LNCaP clone FGC (cell line): Measurements from ENCODE around the gene APOE.

Experiments used
- DNase-seq: peaks from one replicate; pipeline ENCODE4 v3.0.0-alpha.2; 2011; ENCODE audit warnings: low read depth
- H3K4me3 ChIP-seq: 2 replicates; pipeline ENCODE4 v1.5.1; 2011; ENCODE audit warnings: mild to moderate bottlenecking, low read depth, low read length, control low read depth
- TF ChIP-seq, protein P1 (sequence below): IDR thresholded peaks from 2 replicates; pipeline ENCODE4 v1.5.1; 2012; ENCODE audit warnings: mild to moderate bottlenecking; ENCODE audit not compliant: control insufficient read depth, insufficient read depth; ENCODE audit errors: extremely low read depth

Gene APOE

DNA sequence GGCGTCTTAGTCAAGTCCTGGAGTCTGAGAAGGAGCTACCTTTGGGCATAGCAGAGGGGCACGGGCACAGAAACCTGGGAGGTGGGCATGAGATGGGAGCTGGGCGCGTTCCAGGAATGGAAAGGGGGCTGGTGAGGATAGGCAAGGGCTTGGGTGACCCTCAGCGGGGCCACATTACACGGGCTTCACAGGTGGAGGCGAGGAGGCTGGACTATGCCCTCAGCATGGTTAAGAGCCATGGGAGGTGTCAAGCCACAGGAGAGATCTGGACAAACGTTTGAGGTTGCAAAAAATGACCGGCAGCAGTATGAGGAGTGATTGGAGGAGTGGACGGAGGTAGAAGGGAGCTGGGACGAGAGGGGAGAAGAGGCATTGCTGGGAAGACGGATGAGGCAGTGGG, 38.0 kb upstream of the APOE start:
- DNase-seq = no peak
- H3K4me3 ChIP-seq = no peak overlapping the region
- TF ChIP-seq, protein P1, sequence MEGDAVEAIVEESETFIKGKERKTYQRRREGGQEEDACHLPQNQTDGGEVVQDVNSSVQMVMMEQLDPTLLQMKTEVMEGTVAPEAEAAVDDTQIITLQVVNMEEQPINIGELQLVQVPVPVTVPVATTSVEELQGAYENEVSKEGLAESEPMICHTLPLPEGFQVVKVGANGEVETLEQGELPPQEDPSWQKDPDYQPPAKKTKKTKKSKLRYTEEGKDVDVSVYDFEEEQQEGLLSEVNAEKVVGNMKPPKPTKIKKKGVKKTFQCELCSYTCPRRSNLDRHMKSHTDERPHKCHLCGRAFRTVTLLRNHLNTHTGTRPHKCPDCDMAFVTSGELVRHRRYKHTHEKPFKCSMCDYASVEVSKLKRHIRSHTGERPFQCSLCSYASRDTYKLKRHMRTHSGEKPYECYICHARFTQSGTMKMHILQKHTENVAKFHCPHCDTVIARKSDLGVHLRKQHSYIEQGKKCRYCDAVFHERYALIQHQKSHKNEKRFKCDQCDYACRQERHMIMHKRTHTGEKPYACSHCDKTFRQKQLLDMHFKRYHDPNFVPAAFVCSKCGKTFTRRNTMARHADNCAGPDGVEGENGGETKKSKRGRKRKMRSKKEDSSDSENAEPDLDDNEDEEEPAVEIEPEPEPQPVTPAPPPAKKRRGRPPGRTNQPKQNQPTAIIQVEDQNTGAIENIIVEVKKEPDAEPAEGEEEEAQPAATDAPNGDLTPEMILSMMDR = no peak

DNA sequence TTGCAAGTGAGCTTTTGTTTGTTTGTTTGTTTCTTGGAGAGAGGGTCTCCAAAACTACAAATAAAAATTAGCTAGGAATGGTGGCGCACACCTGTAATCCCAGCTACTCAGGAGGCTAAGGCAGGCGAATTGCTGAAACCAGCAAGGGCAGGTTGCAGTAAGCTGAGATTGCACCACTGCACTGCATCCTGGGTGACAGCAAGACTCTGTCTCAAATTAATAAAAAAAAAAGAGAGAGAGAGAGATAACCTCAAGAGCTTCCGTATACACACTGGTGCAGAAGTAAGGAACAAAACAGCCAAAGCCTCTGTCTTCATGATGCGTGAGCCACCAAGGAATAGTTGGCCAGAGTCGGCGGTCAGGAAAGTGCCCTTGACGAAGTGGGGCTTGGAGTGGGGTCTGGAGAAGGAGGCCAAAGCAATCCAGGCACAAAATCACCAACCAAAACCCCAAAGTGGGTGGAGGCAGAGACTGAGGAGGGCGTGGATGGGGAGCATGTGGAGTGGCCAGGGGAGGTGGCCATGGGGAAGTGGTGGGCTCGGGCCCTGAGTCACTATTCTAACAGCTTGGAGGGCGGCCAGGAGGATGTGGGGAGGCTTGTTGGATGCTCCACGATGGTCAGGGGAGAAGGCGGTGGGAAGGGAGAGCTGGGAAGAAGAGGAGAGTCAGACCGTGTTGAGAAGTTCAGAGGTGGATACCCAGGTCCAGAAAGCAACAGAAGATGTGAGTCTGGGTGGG, 35.7 kb upstream of the APOE start:
- no peak for DNase-seq
- TF ChIP-seq, protein P1 = no peak
- no peak overlapping the region for H3K4me3 ChIP-seq

DNA sequence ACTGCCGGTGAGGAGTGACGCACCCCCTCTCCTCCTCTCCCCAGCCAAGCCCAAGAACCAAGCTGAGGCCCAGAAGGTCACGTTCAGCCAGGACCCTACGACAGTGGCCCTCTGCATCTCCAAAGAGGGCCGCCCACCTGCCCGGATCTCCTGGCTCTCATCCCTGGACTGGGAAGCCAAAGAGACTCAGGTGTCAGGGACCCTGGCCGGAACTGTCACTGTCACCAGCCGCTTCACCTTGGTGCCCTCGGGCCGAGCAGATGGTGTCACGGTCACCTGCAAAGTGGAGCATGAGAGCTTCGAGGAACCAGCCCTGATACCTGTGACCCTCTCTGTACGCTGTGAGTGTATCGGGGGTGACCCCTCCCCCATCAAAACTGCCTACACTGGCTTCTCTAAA, 33.8 kb upstream of the APOE start:
- TF ChIP-seq, protein P1 = no peak
- no peak overlapping the region for H3K4me3 ChIP-seq
- DNase-seq = no peak

DNA sequence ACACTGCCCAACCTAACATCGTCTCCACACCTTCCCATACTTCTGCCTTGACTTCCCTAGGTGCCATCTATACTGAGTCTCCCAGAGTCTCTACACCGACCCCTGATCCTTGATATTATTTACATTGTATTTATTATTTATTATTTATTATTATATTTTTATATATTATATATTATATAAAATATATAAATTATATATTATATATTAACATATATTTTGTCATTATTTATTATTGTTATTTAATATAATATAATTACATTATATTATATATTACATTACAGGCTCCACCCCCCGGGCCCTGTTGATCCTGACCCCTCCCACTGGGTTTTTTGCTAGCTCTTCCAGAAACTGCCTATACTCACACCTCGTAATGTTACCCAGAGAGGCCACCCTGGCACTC, 32.9 kb upstream of the APOE start:
- no peak for DNase-seq
- H3K4me3 ChIP-seq = no peak overlapping the region
- TF ChIP-seq, protein P1 = no peak

DNA sequence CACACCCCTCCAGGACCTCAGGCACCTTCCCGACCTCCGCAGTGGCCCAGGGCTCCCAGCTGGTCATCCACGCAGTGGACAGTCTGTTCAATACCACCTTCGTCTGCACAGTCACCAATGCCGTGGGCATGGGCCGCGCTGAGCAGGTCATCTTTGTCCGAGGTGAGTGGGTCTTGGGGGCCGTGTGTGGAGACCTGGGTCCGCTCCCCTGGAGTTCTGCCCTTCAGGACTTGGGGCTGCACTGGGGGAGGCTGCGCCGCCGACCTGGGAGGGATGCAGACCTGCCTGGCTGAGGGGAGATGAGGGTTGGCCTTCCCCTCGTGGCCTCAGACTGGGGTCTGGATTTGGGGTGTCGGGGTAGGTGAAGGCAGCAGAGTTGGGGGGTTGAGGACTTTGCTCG, 31.3 kb upstream of the APOE start:
- DNase-seq = no peak
- TF ChIP-seq, protein P1 = no peak
- no peak overlapping the region for H3K4me3 ChIP-seq

DNA sequence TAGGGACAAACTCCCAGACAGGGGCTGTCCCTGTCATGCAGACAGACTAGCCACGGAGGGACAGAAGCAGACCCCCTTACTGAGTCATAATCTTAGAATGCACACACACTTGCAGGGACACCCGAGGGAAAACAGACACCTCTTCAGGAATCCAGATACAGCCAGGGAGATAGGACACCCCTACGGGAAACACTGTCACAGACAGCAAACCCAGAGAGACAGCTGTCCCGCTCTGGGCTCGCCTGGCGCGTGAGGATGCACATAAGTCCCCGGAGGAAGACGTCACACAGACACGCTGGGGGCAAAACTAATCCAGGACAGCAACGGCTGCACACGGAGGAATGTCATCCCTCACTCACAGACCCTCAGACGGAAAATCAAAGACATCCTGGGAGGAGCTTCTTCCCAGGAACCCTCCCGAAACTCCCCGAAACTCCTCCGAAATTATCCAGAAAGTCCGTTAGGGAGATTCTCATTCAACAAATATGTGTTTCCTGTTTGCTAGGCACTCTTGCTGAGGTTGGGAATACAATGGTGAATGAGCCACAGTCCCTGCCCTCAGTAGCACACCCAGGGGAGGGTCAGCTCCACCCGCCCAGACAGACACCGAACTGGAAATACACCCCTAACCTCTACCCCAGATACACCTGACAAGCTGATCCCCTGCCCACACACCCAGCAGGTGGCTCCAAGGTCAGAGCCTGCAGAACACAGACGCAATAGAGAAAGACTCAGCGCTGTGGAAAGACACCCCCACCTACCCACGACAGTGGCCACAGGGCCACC, 29.7 kb upstream of the APOE start:
- H3K4me3 ChIP-seq = no peak overlapping the region
- TF ChIP-seq, protein P1 = no peak
- DNase-seq = no peak
